NCI-H345 treated with DMSO at 0.1 percent for 48 hours (cell line): ENCODE measurements around the gene TMEM163.

ENCODE experiments used
- DNase-seq: peaks from one replicate; lab custom pipeline; 2025; ENCODE audit not compliant: unreplicated experiment; lab: John Stamatoyannopoulos, UW

Gene TMEM163

DNA sequence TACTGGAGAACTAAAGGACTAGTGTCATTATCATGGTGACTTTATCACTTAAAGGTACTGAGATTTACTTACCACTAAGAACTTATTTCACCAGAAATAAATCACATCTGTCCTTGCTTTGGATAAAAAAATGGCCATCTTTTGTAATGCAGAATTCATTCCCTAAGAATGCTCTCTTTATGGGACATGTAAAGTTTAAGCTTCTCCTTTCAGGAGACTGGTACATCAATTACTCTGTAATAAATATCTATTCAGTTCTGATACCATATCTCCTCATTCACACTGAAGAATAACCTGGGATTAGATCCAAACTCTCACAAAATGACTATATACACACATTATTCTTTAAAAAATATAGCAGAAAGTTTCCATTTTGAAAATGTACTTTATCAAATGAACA lies 24.4 kb downstream of the TMEM163 start:
- no peak for DNase-seq

- DNase-seq = no peak
Observed at GRCh38 chr2:134693359-134694330, 25.2 kb downstream of the TMEM163 start.

- no peak for DNase-seq
Observed at GRCh38 chr2:134692499-134692898, 26.3 kb downstream of the TMEM163 start.

GRCh38 chr2:134690629-134691215 lies 28.1 kb downstream of the TMEM163 start:
- DNase-seq = no peak

DNA sequence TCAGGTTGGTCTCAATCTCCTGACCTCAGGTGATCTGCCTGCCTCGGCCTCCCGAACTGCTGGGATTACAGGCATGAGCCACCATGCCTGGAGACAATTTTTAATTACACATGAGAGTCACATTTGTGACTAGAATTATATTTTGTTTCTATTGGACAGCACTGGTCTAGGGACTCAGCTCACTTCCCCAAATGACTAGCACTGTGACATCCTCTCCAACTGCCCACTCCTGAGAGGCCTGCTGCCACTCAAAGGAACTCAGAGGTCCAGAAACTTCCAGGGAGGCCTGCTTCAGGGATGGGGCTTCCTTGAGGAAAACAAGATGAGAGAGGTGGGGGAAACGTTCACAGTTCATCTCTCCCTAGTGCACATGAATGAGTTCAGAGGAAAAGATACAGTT lies 29.5 kb downstream of the TMEM163 start:
- DNase-seq = no peak

DNA sequence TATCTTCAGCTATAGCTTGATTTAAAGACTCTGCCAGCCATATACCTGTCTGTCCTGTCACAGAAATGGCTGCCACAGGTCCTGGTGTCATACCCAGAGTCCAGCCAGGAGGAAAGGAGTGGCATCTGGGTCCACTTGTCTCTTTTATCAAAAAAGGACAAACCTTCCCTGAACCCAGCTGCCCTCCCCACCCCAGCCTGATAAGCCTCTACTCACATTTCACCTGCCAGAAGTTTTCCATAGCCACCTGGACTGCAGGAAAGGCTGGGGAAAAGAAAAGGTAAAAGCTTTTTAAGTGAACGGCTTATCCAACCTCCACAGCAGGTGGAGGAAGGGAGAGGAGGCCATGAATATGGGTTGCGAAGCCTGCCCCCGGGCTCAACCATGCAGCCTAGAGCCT lies 32.8 kb downstream of the TMEM163 start:
- no peak for DNase-seq

DNA sequence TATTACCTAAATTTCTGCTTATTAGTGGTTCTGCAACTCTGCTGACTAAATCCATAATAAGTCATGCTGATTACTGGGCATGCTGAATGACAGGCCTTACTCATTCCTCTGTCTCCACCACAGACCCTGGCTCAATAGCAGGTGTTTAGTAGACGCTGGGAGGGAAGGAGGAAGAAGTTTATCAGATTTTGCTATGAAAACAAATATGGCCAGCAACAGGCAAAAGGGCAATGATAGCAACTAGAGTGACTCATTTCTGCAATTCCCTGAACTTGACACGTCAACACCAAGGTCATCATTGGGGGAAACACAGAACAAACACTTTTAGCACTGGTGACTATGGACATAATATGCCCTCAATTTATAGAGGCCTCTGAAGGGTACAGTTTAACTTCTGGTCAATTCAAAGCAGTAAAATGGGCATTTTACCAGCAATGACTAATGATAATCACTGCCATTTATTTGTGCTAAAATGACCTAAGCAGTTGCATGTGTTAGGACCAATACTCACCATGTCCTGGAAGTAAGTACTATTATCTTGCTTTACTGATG lies 35.2 kb downstream of the TMEM163 start:
- no peak for DNase-seq

DNA sequence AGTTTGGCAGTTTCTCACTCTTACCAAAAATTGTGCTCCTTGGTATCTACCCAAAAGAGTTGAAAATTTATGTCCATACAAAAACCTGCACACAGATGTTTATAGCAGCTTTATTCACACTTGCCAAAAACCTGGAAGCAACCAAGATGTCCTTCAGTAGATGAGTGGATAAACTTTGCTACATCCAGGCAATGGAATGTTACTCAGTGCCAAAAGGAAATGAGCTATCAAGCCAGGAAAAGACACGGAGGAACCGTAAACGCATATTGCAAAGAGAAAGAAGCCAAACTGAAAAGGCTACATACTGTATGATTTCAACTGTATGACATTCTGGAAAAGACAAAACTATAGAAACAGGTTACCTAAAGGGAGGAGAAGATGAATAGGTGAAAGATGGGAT lies 36.1 kb downstream of the TMEM163 start:
- DNase-seq = no peak

- DNase-seq = no peak
Observed at GRCh38 chr2:134681201-134681600, 37.6 kb downstream of the TMEM163 start.

- DNase-seq = no peak
Observed at GRCh38 chr2:134679745-134680144, 39.1 kb downstream of the TMEM163 start.

DNA sequence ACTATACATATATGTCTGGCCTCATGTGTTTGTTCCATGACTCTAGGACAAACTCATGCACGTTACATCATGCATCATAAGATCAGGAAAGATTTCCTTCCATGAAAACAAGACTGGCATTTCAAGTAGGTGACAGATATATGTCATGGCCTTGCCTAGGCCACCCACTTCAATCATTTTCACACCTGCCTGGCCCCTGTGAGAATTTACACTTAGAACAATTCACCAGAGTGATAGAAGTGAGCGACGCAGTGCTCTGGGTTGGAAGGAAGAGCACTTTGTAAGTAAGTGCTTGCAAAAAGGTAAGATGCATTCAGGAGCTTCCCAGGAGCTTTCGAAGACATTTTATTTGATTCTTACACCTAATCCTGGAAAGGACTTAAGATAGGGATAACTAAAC lies 39.5 kb downstream of the TMEM163 start:
- no peak for DNase-seq

DNA sequence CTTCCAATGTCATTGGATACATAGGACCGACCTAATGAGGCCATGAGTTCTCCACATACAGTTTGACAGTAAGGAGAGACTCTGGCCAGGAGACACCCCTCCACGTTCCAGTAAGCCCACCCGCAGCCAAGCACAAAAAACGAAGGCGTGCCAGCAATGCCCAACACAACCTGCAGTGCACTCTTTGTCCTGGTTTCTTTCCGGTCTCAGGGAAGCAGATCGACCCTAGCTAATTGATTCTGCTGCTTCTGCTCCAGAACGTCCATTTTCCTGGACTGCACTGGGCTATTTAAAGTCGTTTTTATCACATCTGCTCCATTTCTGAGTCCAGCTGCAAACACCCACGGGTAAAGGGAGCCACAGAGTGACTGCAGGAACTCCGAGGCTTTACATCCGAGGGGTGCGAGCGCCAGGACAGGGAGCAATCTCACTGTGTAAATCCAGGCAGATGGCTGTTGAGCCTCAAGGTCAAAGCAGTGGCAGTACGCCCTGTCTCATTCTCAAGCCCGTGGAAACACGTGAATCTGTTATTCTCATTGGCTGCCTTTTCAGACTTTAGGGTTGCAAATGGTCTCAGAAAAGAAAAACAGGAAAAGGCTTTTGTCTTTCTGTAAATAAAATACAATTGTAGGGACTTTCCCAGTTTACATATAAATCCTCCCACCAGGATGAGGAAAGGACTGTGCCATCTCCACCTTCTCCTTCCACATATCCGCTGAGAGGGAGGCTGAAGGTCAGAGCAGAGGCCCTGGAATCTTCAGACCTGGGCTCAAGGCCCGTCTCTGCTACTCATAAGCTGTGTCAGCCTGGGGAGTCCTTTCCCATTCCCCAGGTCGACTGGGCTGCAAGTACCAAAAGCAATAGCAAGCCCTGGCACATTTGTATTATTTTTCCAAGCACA lies 40.7 kb downstream of the TMEM163 start:
- DNase-seq = no peak

GRCh38 chr2:134676960-134677359 lies 41.8 kb downstream of the TMEM163 start:
- no peak for DNase-seq

- no peak for DNase-seq
Observed at GRCh38 chr2:134675314-134675713, 43.5 kb downstream of the TMEM163 start.

DNA sequence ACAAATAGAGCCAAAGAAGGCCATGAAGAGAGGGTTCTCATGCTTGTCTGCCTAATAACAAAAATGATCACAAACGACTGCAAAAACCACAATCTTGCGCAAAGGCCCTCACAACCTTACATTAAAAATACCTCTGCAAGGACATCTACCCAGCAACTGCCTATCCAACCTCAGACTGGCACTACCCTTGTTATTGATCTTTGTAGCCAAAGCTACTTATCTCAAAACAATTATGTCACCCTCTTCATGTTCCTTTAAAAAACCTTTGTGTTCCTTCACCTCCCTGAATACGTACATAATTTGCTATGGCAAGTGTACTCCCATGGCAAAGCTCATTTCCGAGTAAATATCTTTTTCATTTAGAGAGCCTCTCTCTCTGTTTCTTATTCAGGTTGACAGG lies 44.1 kb downstream of the TMEM163 start:
- no peak for DNase-seq

- DNase-seq = no peak
Observed at GRCh38 chr2:134671513-134671912, 47.3 kb downstream of the TMEM163 start.

- DNase-seq = no peak
Observed at GRCh38 chr2:134670955-134671354, 47.8 kb downstream of the TMEM163 start.

DNA sequence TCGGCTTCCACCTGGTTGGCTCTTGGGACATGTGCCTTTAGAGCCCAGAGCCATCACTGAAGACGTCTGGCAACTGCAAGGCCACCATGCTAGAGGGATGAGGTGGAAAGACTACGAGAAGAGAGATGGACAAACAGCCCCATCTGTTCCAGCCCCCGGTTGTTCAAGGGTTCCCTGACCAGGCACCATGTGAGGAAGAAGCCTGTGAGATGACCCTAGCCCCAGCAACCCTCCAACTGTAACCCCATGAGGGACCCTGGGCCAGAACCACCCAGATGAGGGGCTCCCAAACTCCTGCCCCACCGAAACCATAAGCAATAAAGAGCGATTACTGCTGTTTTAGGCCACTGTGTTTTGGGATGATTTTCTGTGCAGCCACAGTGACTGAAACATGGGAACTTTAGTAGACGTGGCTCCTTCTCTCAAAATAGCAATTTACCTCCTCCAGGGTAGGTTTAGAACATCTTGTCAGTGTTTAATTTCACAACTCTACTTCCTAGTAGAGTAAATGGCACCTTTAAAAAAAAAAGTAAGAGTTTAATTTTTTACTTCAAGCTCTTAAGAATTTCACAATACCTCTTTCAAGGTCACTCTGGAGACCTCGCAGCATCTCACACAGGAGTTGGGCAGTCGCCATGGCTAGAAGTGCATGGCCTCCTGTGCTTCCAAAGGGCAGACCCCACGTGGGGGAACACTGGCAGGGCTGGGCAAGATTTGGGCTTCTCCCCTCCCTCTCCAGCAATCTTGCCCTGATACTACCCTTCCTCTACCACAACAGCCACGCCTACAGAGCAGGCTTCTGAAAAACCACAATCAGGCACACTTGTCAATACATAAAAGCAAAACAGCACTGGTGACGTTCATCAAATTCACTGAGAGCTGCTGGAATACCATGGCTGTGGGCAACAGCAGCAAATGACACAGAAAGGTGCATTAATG lies 48.8 kb downstream of the TMEM163 start:
- no peak for DNase-seq

DNA sequence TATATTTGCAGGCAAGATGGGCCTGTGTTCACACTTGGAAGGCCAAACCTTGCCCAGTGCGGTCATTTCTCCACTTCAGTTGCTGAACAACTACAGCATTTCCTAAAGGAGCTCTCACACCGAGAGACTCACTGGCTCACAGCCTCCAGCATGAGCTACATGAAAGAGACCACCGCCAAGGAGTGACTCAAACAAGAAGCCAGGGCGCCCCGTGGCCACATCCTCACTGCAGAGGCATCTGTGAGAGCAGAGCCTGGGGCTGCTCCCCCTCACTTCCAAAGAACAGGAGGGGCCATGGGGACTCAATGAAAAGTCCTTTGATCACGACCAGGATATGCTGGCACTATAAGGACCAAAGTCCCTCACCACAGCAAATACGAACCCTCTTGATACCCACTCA lies 50.0 kb downstream of the TMEM163 start:
- no peak for DNase-seq

DNA sequence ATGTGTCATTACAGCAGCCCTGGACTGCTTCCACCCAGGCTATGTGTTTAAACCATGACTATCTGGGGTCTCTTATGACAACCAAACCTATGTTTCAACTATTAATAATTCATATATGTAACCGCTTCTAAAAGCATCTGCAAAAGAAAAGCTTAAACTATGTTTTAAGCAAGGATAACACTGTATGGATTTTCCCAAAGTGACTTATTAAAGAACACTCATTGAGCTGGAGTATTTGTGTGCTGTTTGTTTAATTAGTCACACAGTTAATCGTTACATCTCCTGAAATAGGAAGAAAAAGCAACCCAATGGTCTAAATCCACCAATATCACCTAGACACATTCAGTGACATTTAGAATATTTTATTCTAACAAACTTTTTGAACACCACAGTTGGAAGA lies 51.3 kb downstream of the TMEM163 start:
- no peak for DNase-seq
